22Rv1 (cell line): Measurements from ENCODE around the gene CBX2.
"Not testable (repeated sequence)": the region's sequence is repeated elsewhere in the genome, so short reads cannot be mapped to it uniquely, and the experiment has no call there.

Experiments used
- ZFX ChIP-seq: fragments of 450-650 bp; IDR thresholded peaks from 2 replicates; pipeline ENCODE4 v1.6.1; 2017; ENCODE audit warnings: antibody characterized with exemption, borderline replicate concordance
- TF ChIP-seq, protein P1 (sequence below): fragments of 450-650 bp; IDR thresholded peaks from 2 replicates; pipeline ENCODE4 v1.5.1; 2017; ENCODE audit warnings: mild to moderate bottlenecking

DNA sequence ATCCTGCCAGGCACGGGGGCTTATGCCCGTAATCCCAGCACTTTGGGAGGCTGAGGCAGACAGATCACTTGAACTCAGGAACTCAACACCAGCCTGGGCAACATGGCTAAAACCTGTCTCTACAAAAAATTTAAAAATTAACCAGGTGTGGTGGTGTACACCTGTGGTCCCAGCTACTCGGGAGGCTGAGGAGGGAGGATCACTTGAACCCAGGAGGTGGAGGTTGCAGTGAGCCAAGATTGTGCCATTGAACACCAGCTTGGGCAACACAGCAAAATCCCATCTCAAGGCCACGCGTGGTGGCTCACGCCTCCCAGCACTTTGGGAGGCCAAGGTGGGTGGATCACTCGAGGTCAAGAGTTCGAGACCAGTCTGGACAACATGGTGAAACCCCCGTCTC lies 23.0 kb upstream of the CBX2 start:
- TF ChIP-seq, protein P1, sequence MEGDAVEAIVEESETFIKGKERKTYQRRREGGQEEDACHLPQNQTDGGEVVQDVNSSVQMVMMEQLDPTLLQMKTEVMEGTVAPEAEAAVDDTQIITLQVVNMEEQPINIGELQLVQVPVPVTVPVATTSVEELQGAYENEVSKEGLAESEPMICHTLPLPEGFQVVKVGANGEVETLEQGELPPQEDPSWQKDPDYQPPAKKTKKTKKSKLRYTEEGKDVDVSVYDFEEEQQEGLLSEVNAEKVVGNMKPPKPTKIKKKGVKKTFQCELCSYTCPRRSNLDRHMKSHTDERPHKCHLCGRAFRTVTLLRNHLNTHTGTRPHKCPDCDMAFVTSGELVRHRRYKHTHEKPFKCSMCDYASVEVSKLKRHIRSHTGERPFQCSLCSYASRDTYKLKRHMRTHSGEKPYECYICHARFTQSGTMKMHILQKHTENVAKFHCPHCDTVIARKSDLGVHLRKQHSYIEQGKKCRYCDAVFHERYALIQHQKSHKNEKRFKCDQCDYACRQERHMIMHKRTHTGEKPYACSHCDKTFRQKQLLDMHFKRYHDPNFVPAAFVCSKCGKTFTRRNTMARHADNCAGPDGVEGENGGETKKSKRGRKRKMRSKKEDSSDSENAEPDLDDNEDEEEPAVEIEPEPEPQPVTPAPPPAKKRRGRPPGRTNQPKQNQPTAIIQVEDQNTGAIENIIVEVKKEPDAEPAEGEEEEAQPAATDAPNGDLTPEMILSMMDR, result not testable (repeated sequence)
- not testable (repeated sequence) for TF ChIP-seq ZFX
